G401 (cell line): ENCODE measurements around the gene AANAT. TPM values are rescaled to one million over a fixed set of nuclear protein-coding genes. Genes with fewer than 3 reads are reported as not detected.

Source experiments
- DNase-seq: peaks from one replicate; pipeline ENCODE4 v3.0.0-alpha.2; 2015; ENCODE audit warnings: low spot score
- in situ Hi-C: cut with HindIII; loops from 2 replicates; pipeline ENCODE4 v1.10.0; 2016; ENCODE audit warnings: low sequenced_read_pairs, mixed read lengths
- total RNA-seq: library from RNA; depleted of rRNA; stranded (reverse); fragments of >200 nt; shearing (Covaris generic); gene quantifications from 2 replicates; pipeline ENCODE4 v1.2.3, GENCODE V29; 2014; rRNA removed

AANAT gene
- not detected in 2 replicates for total RNA-seq

- DNase-seq = no peak
- in situ Hi-C loops = loop anchor here (25.0 kb wide), 1 partner anchor 220 kb away; no protein-coding TSS in a partner anchor
Measured at GRCh38 chr17:76467366-76467765, at the start of gene AANAT. Gene AANAT, plus strand, starts transcription at chr17:76467603. Its CDS starts 1,144 bp downstream, at chr17:76468747.

- in situ Hi-C loops = no loop called here
- DNase-seq = peak; percentile 49
Measured at GRCh38 chr17:76419576-76420260, 47.7 kb upstream of the AANAT start.

GRCh38 chr17:76420356-76421043 is 46.9 kb upstream of the AANAT start:
- no peak for DNase-seq
- in situ Hi-C loops = no loop called here

GRCh38 chr17:76421044-76421407 is 46.4 kb upstream of the AANAT start:
- in situ Hi-C loops = no loop called here
- no peak for DNase-seq

GRCh38 chr17:76422406-76422805 is 45.0 kb upstream of the AANAT start:
- in situ Hi-C loops = no loop called here
- DNase-seq = no peak

- DNase-seq = no peak
- in situ Hi-C loops = no loop called here
Measured at GRCh38 chr17:76422860-76423259, 44.5 kb upstream of the AANAT start.

- no peak for DNase-seq
- in situ Hi-C loops = no loop called here
Measured at GRCh38 chr17:76426853-76427252, 40.5 kb upstream of the AANAT start.

- DNase-seq = no peak
- in situ Hi-C loops = no loop called here
Measured at GRCh38 chr17:76427501-76428231, 39.7 kb upstream of the AANAT start.

- no peak for DNase-seq
- in situ Hi-C loops = no loop called here
Measured at GRCh38 chr17:76428511-76428910, 38.9 kb upstream of the AANAT start.

- in situ Hi-C loops = no loop called here
- no peak for DNase-seq
Measured at GRCh38 chr17:76431509-76431908, 35.9 kb upstream of the AANAT start.

- in situ Hi-C loops = no loop called here
- DNase-seq = peak; percentile 60
Measured at GRCh38 chr17:76432004-76432403, 35.4 kb upstream of the AANAT start.

GRCh38 chr17:76432712-76433336 is 34.6 kb upstream of the AANAT start:
- in situ Hi-C loops = no loop called here
- no peak for DNase-seq

GRCh38 chr17:76433693-76434092 is 33.7 kb upstream of the AANAT start:
- no peak for DNase-seq
- in situ Hi-C loops = no loop called here

- in situ Hi-C loops = no loop called here
- no peak for DNase-seq
Measured at GRCh38 chr17:76434870-76435269, 32.5 kb upstream of the AANAT start.

GRCh38 chr17:76435751-76436150 is 31.7 kb upstream of the AANAT start:
- no peak for DNase-seq
- in situ Hi-C loops = no loop called here

GRCh38 chr17:76437467-76438402 is 29.7 kb upstream of the AANAT start:
- in situ Hi-C loops = no loop called here
- DNase-seq = peak; percentile 91

- in situ Hi-C loops = no loop called here
- peak; percentile 24 for DNase-seq
Measured at GRCh38 chr17:76438906-76439305, 28.5 kb upstream of the AANAT start.

- in situ Hi-C loops = no loop called here
- DNase-seq = peak; percentile 20
Measured at GRCh38 chr17:76439314-76439928, 28.0 kb upstream of the AANAT start.
